ENCODE data around the gene FRMD5.

Gene FRMD5

DNA sequence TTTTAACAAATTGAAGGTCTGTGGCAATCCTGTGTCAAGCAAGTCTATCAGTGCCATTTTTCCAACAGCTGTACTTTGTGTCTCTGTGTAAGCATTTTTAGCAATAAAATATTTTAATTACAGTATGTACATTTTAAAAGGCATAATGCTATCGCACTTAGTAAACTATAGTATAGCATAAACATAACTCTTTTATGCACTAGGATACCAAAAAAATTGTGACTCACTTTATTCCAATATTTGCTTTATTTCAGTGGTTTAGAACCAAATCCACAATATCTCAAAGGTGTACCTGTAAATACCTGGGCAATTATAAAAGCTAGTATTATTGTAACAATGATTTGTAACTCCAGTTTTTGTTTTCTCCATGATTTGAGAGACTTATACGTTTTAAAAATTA is 46.5 kb downstream of the FRMD5 start:
- H3K9ac ChIP-seq (ENCODE audit: low read length), result no peak overlapping the region
- no peaks in the 10 kb centered on the region for H3K79me2 ChIP-seq (ENCODE audit: low read length)
- no peaks in the 10 kb centered on the region for H4K20me1 ChIP-seq (ENCODE audit: insufficient read depth, low read length)
- H3K27ac ChIP-seq (ENCODE audit: low read length), result no peak overlapping the region
- H3K4me1 ChIP-seq (ENCODE audit: low read length), result no peaks in the 10 kb centered on the region
- H3K27me3 ChIP-seq (ENCODE audit: low read depth, low read length), result no peaks in the 10 kb centered on the region
- H3K36me3 ChIP-seq (replicated peaks; ENCODE audit: low read depth, low read length), result no peaks in the 10 kb centered on the region
- no peaks in the 10 kb centered on the region for H3K9me3 ChIP-seq (ENCODE audit: insufficient read depth, low read length)
- TF ChIP-seq, protein P1, sequence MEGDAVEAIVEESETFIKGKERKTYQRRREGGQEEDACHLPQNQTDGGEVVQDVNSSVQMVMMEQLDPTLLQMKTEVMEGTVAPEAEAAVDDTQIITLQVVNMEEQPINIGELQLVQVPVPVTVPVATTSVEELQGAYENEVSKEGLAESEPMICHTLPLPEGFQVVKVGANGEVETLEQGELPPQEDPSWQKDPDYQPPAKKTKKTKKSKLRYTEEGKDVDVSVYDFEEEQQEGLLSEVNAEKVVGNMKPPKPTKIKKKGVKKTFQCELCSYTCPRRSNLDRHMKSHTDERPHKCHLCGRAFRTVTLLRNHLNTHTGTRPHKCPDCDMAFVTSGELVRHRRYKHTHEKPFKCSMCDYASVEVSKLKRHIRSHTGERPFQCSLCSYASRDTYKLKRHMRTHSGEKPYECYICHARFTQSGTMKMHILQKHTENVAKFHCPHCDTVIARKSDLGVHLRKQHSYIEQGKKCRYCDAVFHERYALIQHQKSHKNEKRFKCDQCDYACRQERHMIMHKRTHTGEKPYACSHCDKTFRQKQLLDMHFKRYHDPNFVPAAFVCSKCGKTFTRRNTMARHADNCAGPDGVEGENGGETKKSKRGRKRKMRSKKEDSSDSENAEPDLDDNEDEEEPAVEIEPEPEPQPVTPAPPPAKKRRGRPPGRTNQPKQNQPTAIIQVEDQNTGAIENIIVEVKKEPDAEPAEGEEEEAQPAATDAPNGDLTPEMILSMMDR (IDR thresholded peaks at IDR 0.05; ENCODE audit: low read depth, low read length), result no peak
- TF ChIP-seq EZH2phosphoT487 (IDR thresholded peaks at IDR 0.05; ENCODE audit: low read depth), result no peak
- no peak overlapping the region for H3K4me2 ChIP-seq (ENCODE audit: low read length)
- no peak overlapping the region for H3K4me3 ChIP-seq (ENCODE audit: low read length)
- no peak overlapping the region for H2AFZ ChIP-seq (ENCODE audit: low read depth, low read length)

DNA sequence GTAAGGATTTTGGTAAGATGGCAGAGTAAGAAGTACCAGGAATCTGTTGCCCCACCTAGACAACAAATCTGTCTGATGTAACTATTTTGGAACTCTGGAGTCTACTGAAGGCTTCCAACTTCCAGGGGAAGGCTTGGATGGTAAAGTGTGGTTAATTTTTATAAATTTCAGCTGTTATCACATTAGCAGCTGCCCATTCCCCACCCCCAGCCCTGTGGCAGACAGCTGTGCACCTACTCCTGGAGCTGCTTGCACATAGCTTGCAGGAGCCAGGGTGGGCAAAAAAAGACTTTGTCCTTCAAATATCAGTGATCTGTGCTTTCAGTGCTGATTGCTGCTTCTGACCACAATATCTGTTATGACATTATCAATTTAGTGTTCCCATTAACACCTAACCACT is 47.4 kb downstream of the FRMD5 start:
- no peaks in the 10 kb centered on the region for H4K20me1 ChIP-seq (ENCODE audit: insufficient read depth, low read length)

DNA sequence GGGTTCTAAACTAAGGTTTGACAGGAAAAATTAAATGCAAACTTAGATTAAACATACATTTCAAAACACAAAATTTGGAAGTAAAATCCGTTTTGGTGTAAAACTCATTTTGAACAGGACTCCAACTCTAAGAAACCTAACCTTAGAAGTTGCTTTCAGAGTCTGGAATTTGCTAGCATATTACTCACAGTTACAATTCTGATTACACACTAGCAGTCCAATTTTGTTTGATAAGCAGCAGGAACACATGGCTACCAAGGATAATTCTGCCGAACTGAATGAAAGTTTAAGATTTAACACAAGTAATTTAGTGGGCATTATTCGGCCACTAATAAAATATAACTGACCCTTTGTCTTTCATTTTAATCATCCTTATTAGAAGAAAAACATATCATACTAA is 49.6 kb downstream of the FRMD5 start:
- Histone ChIP-seq H4K20me1 (ENCODE audit: insufficient read depth, low read length) (no peaks in the 10 kb centered on the region), H3K27me3 (ENCODE audit: low read depth, low read length) (no peaks in the 10 kb centered on the region), H3K9ac (ENCODE audit: low read length) (no peak overlapping the region), H3K4me1 (ENCODE audit: low read length) (no peaks in the 10 kb centered on the region), H3K27ac (ENCODE audit: low read length) (no peak overlapping the region), H3K36me3 (replicated peaks; ENCODE audit: low read depth, low read length) (no peaks in the 10 kb centered on the region), H2AFZ (ENCODE audit: low read depth, low read length) (no peak overlapping the region), H3K79me2 (ENCODE audit: low read length) (no peaks in the 10 kb centered on the region), H3K4me3 (ENCODE audit: low read length) (no peak overlapping the region), H3K9me3 (ENCODE audit: insufficient read depth, low read length) (no peaks in the 10 kb centered on the region), H3K4me2 (ENCODE audit: low read length) (no peak overlapping the region)
- TF ChIP-seq, protein P1 (IDR thresholded peaks at IDR 0.05; ENCODE audit: low read depth, low read length), result no peak
- TF ChIP-seq EZH2phosphoT487 (IDR thresholded peaks at IDR 0.05; ENCODE audit: low read depth), result no peak

More for the DNA sequence above, 47.4 kb downstream of the FRMD5 start:
- no peak for TF ChIP-seq EZH2phosphoT487 (IDR thresholded peaks at IDR 0.05; ENCODE audit: low read depth)
- TF ChIP-seq, protein P1 (IDR thresholded peaks at IDR 0.05; ENCODE audit: low read depth, low read length), result no peak
- no peak overlapping the region for H3K4me3 ChIP-seq (ENCODE audit: low read length)
- H2AFZ ChIP-seq (ENCODE audit: low read depth, low read length), result no peak overlapping the region
- no peaks in the 10 kb centered on the region for H3K9me3 ChIP-seq (ENCODE audit: insufficient read depth, low read length)
- H3K4me2 ChIP-seq (ENCODE audit: low read length), result no peak overlapping the region
- no peaks in the 10 kb centered on the region for H3K36me3 ChIP-seq (replicated peaks; ENCODE audit: low read depth, low read length)
- H3K27me3 ChIP-seq (ENCODE audit: low read depth, low read length), result no peaks in the 10 kb centered on the region
- no peak overlapping the region for H3K9ac ChIP-seq (ENCODE audit: low read length)
- H3K79me2 ChIP-seq (ENCODE audit: low read length), result no peaks in the 10 kb centered on the region
- no peaks in the 10 kb centered on the region for H3K4me1 ChIP-seq (ENCODE audit: low read length)
- H3K27ac ChIP-seq (ENCODE audit: low read length), result no peak overlapping the region

DNA sequence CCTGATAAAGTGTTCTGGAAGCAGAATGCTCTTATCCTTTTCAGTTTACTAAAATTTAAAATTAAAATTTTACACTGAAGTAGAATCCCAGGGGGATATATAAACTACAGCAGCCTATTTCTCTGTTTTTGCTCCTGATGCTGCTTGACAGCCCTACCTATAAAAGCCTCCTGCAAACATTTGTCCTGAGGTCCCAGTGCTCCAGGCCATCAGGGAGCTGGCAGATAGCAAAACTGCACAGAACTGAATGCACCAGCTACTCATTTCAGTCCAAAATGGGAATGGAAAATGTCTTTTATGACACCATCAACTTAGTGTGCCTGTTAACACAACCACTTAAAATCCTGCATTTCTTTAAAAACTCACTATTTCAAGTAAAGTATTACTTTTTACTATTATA is 50.1 kb downstream of the FRMD5 start:
- no peak overlapping the region for H3K27ac ChIP-seq (ENCODE audit: low read length)
- H3K27me3 ChIP-seq (ENCODE audit: low read depth, low read length), result no peaks in the 10 kb centered on the region
- no peaks in the 10 kb centered on the region for H3K4me1 ChIP-seq (ENCODE audit: low read length)
- no peak overlapping the region for H3K9ac ChIP-seq (ENCODE audit: low read length)
- H4K20me1 ChIP-seq (ENCODE audit: insufficient read depth, low read length), result no peaks in the 10 kb centered on the region
- H3K4me2 ChIP-seq (ENCODE audit: low read length), result no peak overlapping the region
- no peaks in the 10 kb centered on the region for H3K9me3 ChIP-seq (ENCODE audit: insufficient read depth, low read length)
- TF ChIP-seq EZH2phosphoT487 (IDR thresholded peaks at IDR 0.05; ENCODE audit: low read depth), result no peak
- TF ChIP-seq, protein P1 (IDR thresholded peaks at IDR 0.05; ENCODE audit: low read depth, low read length), result no peak
- H3K36me3 ChIP-seq (replicated peaks; ENCODE audit: low read depth, low read length), result no peaks in the 10 kb centered on the region
- H3K4me3 ChIP-seq (ENCODE audit: low read length), result no peak overlapping the region
- H3K79me2 ChIP-seq (ENCODE audit: low read length), result no peaks in the 10 kb centered on the region
- no peak overlapping the region for H2AFZ ChIP-seq (ENCODE audit: low read depth, low read length)

Data from OCI-LY3 (cell line).